ENCODE measurements around the gene CAPN1. TPM values are rescaled to one million over a fixed set of nuclear protein-coding genes. Genes with fewer than 3 reads are reported as not detected.

CAPN1 gene
- polyA plus RNA-seq, 2 of the 4 experiments (the other 2 are of a cell fraction): 63.7 to 93.1 TPM

DNA sequence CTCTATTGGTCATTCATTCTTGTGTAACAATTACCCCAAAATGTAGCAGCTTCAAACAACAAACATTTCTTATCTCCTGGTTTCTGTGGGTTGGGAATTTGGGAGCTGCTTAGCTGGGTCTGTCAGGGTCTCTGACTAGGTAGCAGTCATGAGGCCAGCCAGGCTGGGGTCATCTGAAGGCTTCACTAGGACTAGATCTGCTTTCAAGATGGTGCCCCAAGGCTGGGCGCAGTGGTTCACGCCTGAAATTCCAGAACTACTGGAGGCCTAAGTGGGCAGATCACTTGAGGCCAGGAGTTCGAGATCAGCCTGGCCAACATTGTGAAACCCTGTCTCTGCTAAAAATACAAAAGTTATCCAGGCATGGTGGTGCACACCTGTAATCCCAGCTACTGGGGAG lies 24.8 kb upstream of the CAPN1 start:
- ATAC-seq (no peak), DNase-seq (ENCODE audit: low read depth in 1 of 2, low spot score in 1 of 2) (no peak), FAIRE-seq (no peak)
- CTCF ChIA-PET: interaction anchor here (0.7 to 1.3 kb wide), 3 partner anchors 9 to 334 kb away, joined by 3 to 4 read pairs (median 4); no protein-coding TSS in a partner anchor
- H3K27ac ChIP-seq: no peak overlapping the region
- H3K4me2 ChIP-seq: no peak overlapping the region
- no peak overlapping the region for H3K4me3 ChIP-seq
- POLR2A ChIA-PET: no interaction called here
- no peaks in the 10 kb centered on the region for H3K4me1 ChIP-seq
- H3K9me3 ChIP-seq: no peaks in the 10 kb centered on the region
- TF ChIP-seq ESRRA (IDR thresholded peaks at IDR 0.05; ENCODE audit: borderline replicate concordance, low read length): no peak
- TF ChIP-seq, protein P1, sequence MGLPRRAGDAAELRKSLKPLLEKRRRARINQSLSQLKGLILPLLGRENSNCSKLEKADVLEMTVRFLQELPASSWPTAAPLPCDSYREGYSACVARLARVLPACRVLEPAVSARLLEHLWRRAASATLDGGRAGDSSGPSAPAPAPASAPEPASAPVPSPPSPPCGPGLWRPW (IDR thresholded peaks at IDR 0.05): no peak
- TF ChIP-seq ZNF302 (CRISPR knock-in tag; IDR thresholded peaks at IDR 0.05): no peak
- no peak for TF ChIP-seq CEBPB (IDR thresholded peaks at IDR 0.05)
- WGBS (ENCODE audit: missing lambda C conversion rate): 69% methylated on average over 3 of the region's 3 CpGs

DNA sequence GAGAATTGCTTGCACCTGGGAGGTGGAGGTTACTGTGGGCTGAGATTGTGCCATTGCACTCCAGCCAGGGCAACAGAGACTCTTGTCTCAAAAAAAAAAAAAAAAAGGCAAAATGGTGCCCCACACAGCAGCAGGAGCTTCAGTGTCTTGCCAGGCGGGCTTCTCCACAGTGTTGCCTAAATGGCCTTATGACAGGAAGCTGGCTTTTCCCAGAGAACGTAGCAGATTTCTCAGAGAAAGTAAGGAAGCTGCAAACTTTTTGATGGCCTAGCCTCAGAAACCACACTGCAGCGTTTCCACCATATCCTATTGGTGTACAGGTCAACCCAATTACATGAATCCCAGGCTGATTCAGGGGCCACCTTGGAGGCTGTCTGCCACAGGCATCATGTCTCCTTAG lies 24.4 kb upstream of the CAPN1 start:
- 66% methylated on average over 3 of the region's 3 CpGs for WGBS (ENCODE audit: missing lambda C conversion rate)
- H3K4me1 ChIP-seq: no peaks in the 10 kb centered on the region
- ChIA-PET POLR2A (interaction anchor here (0.6 kb wide), 1 partner anchor 22 kb away, joined by 4 read pairs; no protein-coding TSS in a partner anchor), CTCF (interaction anchor here (0.7 to 1.3 kb wide), 2 partner anchors 8 to 334 kb away, joined by 3 to 4 read pairs; no protein-coding TSS in a partner anchor)
- TF ChIP-seq ZC3H11A (IDR thresholded peaks at IDR 0.05) (no peak), ZSCAN20 (CRISPR knock-in tag; IDR thresholded peaks at IDR 0.05) (no peak), EHF (CRISPR knock-in tag; IDR thresholded peaks at IDR 0.05) (no peak), FOSL2 (IDR thresholded peaks at IDR 0.05) (no peak), FOSL2 (CRISPR knock-in tag; IDR thresholded peaks at IDR 0.05) (no peak)
- ATAC-seq (no peak), FAIRE-seq (no peak), DNase-seq (ENCODE audit: low read depth in 1 of 2, low spot score in 1 of 2) (no peak)
- no peaks in the 10 kb centered on the region for H3K9me3 ChIP-seq
- no peak overlapping the region for H3K27ac ChIP-seq
- no peak overlapping the region for H3K4me3 ChIP-seq
- H3K4me2 ChIP-seq: no peak overlapping the region

DNA sequence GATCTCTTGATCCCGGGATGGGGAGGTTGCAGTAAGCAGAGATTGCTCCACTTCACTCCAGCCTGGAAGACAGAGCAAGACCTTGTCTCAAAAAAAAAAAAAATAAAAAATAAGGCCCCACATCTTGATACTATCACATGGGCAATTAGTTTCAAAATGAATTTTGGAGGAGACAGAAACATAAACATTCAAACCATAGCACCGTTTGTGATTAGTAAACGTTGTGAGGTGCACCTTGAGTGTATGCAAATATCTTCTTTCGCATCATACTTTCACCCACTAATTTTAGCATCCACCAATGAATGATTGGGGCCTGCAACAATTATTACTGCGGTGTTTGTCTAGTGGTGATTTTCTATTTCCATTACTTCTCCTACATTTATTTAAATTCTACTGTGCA lies 22.7 kb upstream of the CAPN1 start:
- WGBS (ENCODE audit: missing lambda C conversion rate): 55% methylated on average over 5 of the region's 5 CpGs
- POLR2A ChIA-PET: no interaction called here
- CTCF ChIA-PET: interaction anchor here (0.6 to 1.5 kb wide), 2 partner anchors 15 to 46 kb away, joined by 3 read pairs; no protein-coding TSS in a partner anchor
- H3K4me2 ChIP-seq: no peak overlapping the region
- H3K4me1 ChIP-seq: no peaks in the 10 kb centered on the region
- H3K4me3 ChIP-seq: no peak overlapping the region
- ATAC-seq (no peak), FAIRE-seq (no peak), DNase-seq (ENCODE audit: low read depth in 1 of 2, low spot score in 1 of 2) (no peak)
- H3K27ac ChIP-seq: no peak overlapping the region
- H3K9me3 ChIP-seq: no peaks in the 10 kb centered on the region
- TF ChIP-seq, protein P2, sequence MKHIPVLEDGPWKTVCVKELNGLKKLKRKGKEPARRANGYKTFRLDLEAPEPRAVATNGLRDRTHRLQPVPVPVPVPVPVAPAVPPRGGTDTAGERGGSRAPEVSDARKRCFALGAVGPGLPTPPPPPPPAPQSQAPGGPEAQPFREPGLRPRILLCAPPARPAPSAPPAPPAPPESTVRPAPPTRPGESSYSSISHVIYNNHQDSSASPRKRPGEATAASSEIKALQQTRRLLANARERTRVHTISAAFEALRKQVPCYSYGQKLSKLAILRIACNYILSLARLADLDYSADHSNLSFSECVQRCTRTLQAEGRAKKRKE (CRISPR knock-in tag; IDR thresholded peaks at IDR 0.05; ENCODE audit: low read depth): no peak
- TF ChIP-seq, protein P3, sequence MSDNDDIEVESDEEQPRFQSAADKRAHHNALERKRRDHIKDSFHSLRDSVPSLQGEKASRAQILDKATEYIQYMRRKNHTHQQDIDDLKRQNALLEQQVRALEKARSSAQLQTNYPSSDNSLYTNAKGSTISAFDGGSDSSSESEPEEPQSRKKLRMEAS (IDR thresholded peaks at IDR 0.05): no peak
- TF ChIP-seq CHD2 (IDR thresholded peaks at IDR 0.05; ENCODE audit: low read length, partially characterized antibody) (no peak), CEBPB (IDR thresholded peaks at IDR 0.05) (no peak), KDM1A (IDR thresholded peaks at IDR 0.05; ENCODE audit: low read depth) (no peak), JUN (IDR thresholded peaks at IDR 0.05) (no peak), BHLHE40 (IDR thresholded peaks at IDR 0.05; ENCODE audit: low read depth, low read length) (no peak), FOSL2 (IDR thresholded peaks at IDR 0.05) (no peak), FOSL2 (CRISPR knock-in tag; IDR thresholded peaks at IDR 0.05) (no peak), TP53 (CRISPR knock-in tag; IDR thresholded peaks at IDR 0.05) (no peak), EP300 (IDR thresholded peaks at IDR 0.05) (no peak), MAZ (IDR thresholded peaks at IDR 0.05; ENCODE audit: borderline replicate concordance, low read depth, low read length) (no peak), POLR2A (IDR thresholded peaks at IDR 0.05; ENCODE audit: low read length) (no peak), CHD4 (IDR thresholded peaks at IDR 0.05; ENCODE audit: borderline replicate concordance) (no peak)
- TF ChIP-seq, protein P4, sequence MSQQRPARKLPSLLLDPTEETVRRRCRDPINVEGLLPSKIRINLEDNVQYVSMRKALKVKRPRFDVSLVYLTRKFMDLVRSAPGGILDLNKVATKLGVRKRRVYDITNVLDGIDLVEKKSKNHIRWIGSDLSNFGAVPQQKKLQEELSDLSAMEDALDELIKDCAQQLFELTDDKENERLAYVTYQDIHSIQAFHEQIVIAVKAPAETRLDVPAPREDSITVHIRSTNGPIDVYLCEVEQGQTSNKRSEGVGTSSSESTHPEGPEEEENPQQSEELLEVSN (IDR thresholded peaks at IDR 0.05; ENCODE audit: borderline replicate concordance, low read depth): no peak
- TF ChIP-seq, protein P5, sequence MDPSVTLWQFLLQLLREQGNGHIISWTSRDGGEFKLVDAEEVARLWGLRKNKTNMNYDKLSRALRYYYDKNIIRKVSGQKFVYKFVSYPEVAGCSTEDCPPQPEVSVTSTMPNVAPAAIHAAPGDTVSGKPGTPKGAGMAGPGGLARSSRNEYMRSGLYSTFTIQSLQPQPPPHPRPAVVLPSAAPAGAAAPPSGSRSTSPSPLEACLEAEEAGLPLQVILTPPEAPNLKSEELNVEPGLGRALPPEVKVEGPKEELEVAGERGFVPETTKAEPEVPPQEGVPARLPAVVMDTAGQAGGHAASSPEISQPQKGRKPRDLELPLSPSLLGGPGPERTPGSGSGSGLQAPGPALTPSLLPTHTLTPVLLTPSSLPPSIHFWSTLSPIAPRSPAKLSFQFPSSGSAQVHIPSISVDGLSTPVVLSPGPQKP (IDR thresholded peaks at IDR 0.05; ENCODE audit: low read depth, low read length): no peak
- TF ChIP-seq, protein P6, sequence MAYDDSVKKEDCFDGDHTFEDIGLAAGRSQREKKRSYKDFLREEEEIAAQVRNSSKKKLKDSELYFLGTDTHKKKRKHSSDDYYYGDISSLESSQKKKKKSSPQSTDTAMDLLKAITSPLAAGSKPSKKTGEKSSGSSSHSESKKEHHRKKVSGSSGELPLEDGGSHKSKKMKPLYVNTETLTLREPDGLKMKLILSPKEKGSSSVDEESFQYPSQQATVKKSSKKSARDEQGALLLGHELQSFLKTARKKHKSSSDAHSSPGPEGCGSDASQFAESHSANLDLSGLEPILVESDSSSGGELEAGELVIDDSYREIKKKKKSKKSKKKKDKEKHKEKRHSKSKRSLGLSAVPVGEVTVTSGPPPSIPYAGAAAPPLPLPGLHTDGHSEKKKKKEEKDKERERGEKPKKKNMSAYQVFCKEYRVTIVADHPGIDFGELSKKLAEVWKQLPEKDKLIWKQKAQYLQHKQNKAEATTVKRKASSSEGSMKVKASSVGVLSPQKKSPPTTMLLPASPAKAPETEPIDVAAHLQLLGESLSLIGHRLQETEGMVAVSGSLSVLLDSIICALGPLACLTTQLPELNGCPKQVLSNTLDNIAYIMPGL (CRISPR knock-in tag; IDR thresholded peaks at IDR 0.05; ENCODE audit: borderline replicate concordance): no peak

All from A549 (cell line).